Measurements from ENCODE around the gene DMGDH.

Gene DMGDH

GRCh38 chr5:79042188-79042587, 27.3 kb downstream of the DMGDH start:
- H3K27me3 Mint-ChIP-seq: peaks cover 0 to 3% of the 10 kb centered on the region in 2 donors
- DNase-seq: no peak
- H3K27ac Mint-ChIP-seq: no peak overlapping the region
- H3K4me3 Mint-ChIP-seq: no peak overlapping the region
- ATAC-seq (replicated peaks): no peak
- peaks cover 0 to 2% of the 10 kb centered on the region in 2 donors for H3K9me3 Mint-ChIP-seq
- H3K4me1 Mint-ChIP-seq: no peaks in the 10 kb centered on the region
- H3K36me3 Mint-ChIP-seq: no peaks in the 10 kb centered on the region

DNA sequence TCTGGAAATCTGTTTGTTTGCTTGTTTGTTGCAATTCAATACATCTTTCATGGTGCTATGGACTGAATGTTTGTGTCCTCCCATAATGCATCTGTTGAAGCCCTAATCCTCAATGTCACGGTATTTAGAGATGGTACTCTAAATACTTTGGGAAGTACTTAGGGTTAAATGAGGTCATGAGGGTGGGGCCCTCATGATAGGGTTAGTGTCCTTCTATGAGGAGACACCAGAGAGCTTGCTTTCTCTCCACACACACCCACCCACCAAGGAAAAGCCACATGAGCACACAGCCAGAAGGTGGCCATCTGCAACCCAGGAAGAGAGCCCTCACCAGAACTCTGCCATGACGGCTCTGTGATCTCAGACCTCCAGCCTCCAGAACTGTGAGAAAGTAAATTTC, 32.7 kb downstream of the DMGDH start:
- Mint-ChIP-seq H3K36me3 (no peaks in the 10 kb centered on the region), H3K4me3 (no peak overlapping the region), H3K9me3 (peaks cover 0 to 4% of the 10 kb centered on the region in 2 donors), H3K27ac (no peak overlapping the region), H3K27me3 (peaks cover 4 to 8% of the 10 kb centered on the region in 2 donors), H3K4me1 (no peaks in the 10 kb centered on the region)
- DNase-seq: no peak
- no peak for ATAC-seq (replicated peaks)

GRCh38 chr5:79035237-79035636, 34.2 kb downstream of the DMGDH start:
- H3K4me3 Mint-ChIP-seq: no peak overlapping the region

DNA sequence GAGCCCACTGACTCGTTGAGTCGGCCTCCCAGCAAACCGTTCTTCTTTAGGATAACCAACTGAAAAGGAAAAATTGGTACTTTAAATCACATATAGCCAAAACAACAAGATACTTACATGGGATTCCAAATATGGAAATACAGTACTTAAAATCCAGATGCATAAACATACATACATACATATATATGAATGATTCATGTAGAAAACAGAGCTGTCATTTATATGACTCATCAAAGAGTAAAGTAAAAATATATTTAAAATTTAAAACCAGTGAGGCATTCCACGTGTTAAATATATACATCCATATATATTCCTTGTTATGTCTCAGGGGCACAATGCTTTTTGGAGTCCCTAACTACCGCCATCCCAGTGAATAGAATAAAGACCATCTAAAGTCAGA, 36.7 kb downstream of the DMGDH start:
- Mint-ChIP-seq H3K27ac (no peak overlapping the region), H3K4me3 (no peak overlapping the region), H3K4me1 (no peaks in the 10 kb centered on the region), H3K36me3 (no peaks in the 10 kb centered on the region), H3K9me3 (peaks cover 0 to 2% of the 10 kb centered on the region in 2 donors), H3K27me3 (peaks cover 4 to 8% of the 10 kb centered on the region in 2 donors)
- ATAC-seq (replicated peaks) (no peak), DNase-seq (no peak)

More at GRCh38 chr5:79035237-79035636, 34.2 kb downstream of the DMGDH start:
- Mint-ChIP-seq H3K27ac (no peak overlapping the region), H3K27me3 (peaks cover 4 to 8% of the 10 kb centered on the region in 2 donors), H3K4me1 (no peaks in the 10 kb centered on the region), H3K9me3 (peaks cover 0 to 4% of the 10 kb centered on the region in 2 donors), H3K36me3 (no peaks in the 10 kb centered on the region)
- ATAC-seq (replicated peaks) (no peak), DNase-seq (no peak)

GRCh38 chr5:79032031-79032695, 37.3 kb downstream of the DMGDH start:
- ATAC-seq (replicated peaks): no peak
- H3K36me3 Mint-ChIP-seq: no peaks in the 10 kb centered on the region
- no peaks in the 10 kb centered on the region for H3K4me1 Mint-ChIP-seq
- peaks cover 0 to 2% of the 10 kb centered on the region in 2 donors for H3K9me3 Mint-ChIP-seq
- no peak overlapping the region for H3K4me3 Mint-ChIP-seq
- H3K27ac Mint-ChIP-seq: no peak overlapping the region
- DNase-seq: no peak
- H3K27me3 Mint-ChIP-seq: peaks cover 7 to 12% of the 10 kb centered on the region in 2 donors

DNA sequence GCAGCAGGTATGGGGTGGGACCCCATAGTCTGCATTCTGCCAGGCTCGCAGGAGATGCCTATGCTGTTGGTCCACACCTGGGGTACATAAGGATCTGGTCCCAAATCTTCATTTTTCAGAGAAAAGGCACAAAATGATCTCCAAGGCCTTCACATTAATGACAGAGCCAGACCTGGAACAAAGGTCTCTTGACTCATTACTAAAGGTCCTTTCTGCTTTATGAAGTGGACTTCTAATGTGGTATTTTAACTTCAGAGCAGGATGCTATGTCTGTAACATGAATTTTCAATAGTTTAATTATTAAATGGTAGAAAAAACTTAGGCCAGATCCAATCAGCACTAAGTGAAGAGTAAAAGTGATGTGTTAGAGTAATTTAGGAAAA, 38.0 kb downstream of the DMGDH start:
- no peaks in the 10 kb centered on the region for H3K9me3 Mint-ChIP-seq

GRCh38 chr5:79030663-79031484, 38.6 kb downstream of the DMGDH start:
- H3K4me3 Mint-ChIP-seq: no peak overlapping the region
- H3K36me3 Mint-ChIP-seq: no peaks in the 10 kb centered on the region
- H3K27me3 Mint-ChIP-seq: peaks cover 9 to 24% of the 10 kb centered on the region in 2 donors
- no peaks in the 10 kb centered on the region for H3K9me3 Mint-ChIP-seq
- no peaks in the 10 kb centered on the region for H3K4me1 Mint-ChIP-seq
- no peak for ATAC-seq (replicated peaks)
- no peak overlapping the region for H3K27ac Mint-ChIP-seq
- DNase-seq: no peak

More for the DNA sequence above, 38.0 kb downstream of the DMGDH start:
- no peak overlapping the region for H3K27ac Mint-ChIP-seq
- DNase-seq (no peak), ATAC-seq (replicated peaks) (no peak)
- H3K27me3 Mint-ChIP-seq: peaks cover 8 to 19% of the 10 kb centered on the region in 2 donors
- H3K4me3 Mint-ChIP-seq: no peak overlapping the region
- no peaks in the 10 kb centered on the region for H3K4me1 Mint-ChIP-seq
- H3K36me3 Mint-ChIP-seq: no peaks in the 10 kb centered on the region

DNA sequence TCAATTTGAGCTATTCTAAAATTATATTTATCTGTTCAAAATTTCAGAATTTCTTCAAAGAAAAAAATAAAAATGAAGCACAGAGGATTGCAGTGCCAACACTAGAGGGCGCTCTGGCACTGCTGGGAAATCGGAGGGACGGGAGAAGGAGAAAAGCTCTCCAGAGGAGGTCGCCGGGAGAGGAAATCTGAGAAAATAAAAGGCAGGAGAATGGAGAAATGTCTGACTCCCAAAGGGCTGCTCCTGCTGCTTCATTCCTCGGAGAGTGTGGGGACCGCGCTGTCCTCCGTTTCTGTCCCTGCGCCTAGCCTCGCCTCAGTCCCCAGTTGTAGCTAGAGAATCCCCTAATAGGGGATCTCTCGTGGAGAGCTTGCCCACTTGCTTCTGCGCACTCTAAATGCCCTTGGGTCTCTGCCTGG, 44.4 kb downstream of the DMGDH start:
- Mint-ChIP-seq H3K27ac (no peak overlapping the region), H3K9me3 (no peaks in the 10 kb centered on the region), H3K4me3 (peak overlapping the region; percentile 44 to 79), H3K4me1 (peaks cover 4 to 17% of the 10 kb centered on the region in 2 donors), H3K36me3 (no peaks in the 10 kb centered on the region), H3K27me3 (peaks cover 37 to 53% of the 10 kb centered on the region in 2 donors)
- DNase-seq (peak; percentile 4), ATAC-seq (replicated peaks) (peak in 1 of 2 donors; percentile 18)

GRCh38 chr5:79023947-79024346, 45.5 kb downstream of the DMGDH start:
- Mint-ChIP-seq H3K36me3 (no peaks in the 10 kb centered on the region), H3K4me3 (no peak overlapping the region), H3K27ac (no peak overlapping the region), H3K4me1 (peaks cover 4 to 17% of the 10 kb centered on the region in 2 donors), H3K9me3 (no peaks in the 10 kb centered on the region), H3K27me3 (peaks cover 40 to 53% of the 10 kb centered on the region in 2 donors)
- ATAC-seq (replicated peaks) (no peak), DNase-seq (no peak)

DNA sequence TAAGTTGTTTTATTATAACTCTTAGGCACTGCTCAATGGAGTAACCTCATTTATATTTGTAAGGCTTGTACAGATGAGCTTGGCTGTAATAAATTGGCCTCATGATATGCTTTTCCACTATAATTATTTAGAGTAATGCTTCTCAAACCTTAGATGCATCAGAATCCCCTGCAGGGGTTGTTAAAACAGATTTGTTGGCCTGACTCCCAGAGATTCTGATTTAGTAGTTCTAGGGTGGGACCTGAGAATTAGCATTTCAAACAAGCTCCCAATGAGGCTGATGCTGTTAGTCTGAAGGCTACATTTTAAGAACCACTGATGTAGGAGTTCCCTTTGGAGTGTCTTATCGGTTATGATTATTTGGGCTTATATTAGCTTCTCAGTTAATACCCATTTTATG, 46.1 kb downstream of the DMGDH start:
- Mint-ChIP-seq H3K27me3 (peaks cover 40 to 53% of the 10 kb centered on the region in 2 donors), H3K36me3 (no peaks in the 10 kb centered on the region), H3K4me1 (peaks cover 4 to 17% of the 10 kb centered on the region in 2 donors)

GRCh38 chr5:79022771-79023170, 46.7 kb downstream of the DMGDH start:
- DNase-seq (no peak), ATAC-seq (replicated peaks) (no peak)
- Mint-ChIP-seq H3K27me3 (peaks cover 40 to 53% of the 10 kb centered on the region in 2 donors), H3K36me3 (no peaks in the 10 kb centered on the region), H3K4me3 (no peak overlapping the region), H3K4me1 (peaks cover 4 to 17% of the 10 kb centered on the region in 2 donors), H3K9me3 (no peaks in the 10 kb centered on the region), H3K27ac (no peak overlapping the region)

More for the DNA sequence above, 46.1 kb downstream of the DMGDH start:
- ATAC-seq (replicated peaks) (no peak), DNase-seq (no peak)
- H3K4me3 Mint-ChIP-seq: no peak overlapping the region
- H3K9me3 Mint-ChIP-seq: no peaks in the 10 kb centered on the region
- H3K27ac Mint-ChIP-seq: no peak overlapping the region

GRCh38 chr5:79021753-79022152, 47.7 kb downstream of the DMGDH start:
- peaks cover 33 to 51% of the 10 kb centered on the region in 2 donors for H3K27me3 Mint-ChIP-seq
- ATAC-seq (replicated peaks): no peak

DNA sequence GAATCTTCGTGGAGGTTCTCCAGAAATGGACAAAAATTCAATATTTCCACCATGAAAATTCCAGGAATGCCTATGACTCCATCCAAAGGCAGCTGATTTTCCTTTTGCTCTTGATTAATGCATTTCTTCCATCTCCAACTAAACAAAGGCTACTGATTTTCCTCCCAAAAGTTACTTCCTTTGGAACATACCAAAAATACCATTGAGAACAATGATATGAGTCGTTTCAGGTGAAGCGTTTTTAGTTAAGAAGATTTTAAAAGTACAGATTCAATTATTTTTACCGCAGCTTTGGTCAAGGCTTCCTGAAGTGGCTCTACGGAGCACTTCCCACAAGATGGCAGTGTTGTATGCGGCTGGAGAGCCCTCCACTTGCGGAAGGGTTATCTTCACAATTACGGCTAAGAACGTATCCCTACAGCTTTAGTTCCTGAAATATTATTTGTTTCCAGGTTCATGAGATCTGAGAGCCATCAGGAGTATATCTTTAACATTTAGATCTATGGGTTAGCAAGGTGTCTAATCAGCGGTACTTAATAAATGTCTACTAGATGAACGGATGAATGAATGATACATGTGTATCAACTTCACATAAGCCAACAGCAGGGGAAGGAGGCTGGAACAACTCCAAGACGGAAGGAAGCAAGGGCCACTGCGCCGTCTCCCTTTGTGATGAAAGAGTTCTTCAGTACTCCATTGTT, 48.5 kb downstream of the DMGDH start:
- peak; percentile 13 for DNase-seq
- H3K4me1 Mint-ChIP-seq: peaks cover 4 to 17% of the 10 kb centered on the region in 2 donors
- ATAC-seq (replicated peaks): peak; percentile 63 to 65
- H3K9me3 Mint-ChIP-seq: no peaks in the 10 kb centered on the region
- H3K27me3 Mint-ChIP-seq: peaks cover 34 to 52% of the 10 kb centered on the region in 2 donors
- peak overlapping the region in 1 of 2 donors; percentile 26 for H3K4me3 Mint-ChIP-seq
- H3K27ac Mint-ChIP-seq: peak overlapping the region; percentile 51
- H3K36me3 Mint-ChIP-seq: no peaks in the 10 kb centered on the region

More at GRCh38 chr5:79021753-79022152, 47.7 kb downstream of the DMGDH start:
- no peak for DNase-seq
- Mint-ChIP-seq H3K4me1 (peaks cover 4 to 17% of the 10 kb centered on the region in 2 donors), H3K36me3 (no peaks in the 10 kb centered on the region), H3K9me3 (no peaks in the 10 kb centered on the region), H3K27ac (no peak overlapping the region), H3K4me3 (no peak overlapping the region)

DNA sequence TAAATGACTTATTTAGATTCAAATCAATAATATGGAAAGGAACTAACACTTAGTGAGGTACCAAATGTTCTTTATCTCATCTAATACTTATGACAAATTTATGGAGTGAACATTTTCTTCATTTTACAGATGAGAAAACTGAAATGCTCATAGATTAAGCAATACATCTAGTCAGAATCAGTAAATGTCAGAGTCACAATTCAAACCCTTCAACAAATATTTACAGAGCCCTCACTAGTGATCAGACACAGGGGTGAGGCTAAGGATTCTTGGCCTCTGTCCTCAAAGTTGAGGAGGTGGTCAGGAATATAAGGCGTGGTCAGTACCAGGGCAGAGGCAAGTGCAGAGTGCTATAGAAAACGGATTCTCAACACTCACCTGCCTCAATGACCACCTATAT, 54.8 kb downstream of the DMGDH start:
- no peak for ATAC-seq (replicated peaks)
- no peak for DNase-seq
- H3K27ac Mint-ChIP-seq: no peak overlapping the region
- H3K4me1 Mint-ChIP-seq: no peaks in the 10 kb centered on the region
- peaks cover 2 to 4% of the 10 kb centered on the region in 2 donors for H3K36me3 Mint-ChIP-seq
- H3K4me3 Mint-ChIP-seq: no peak overlapping the region
- H3K9me3 Mint-ChIP-seq: peaks cover 9 to 10% of the 10 kb centered on the region in 2 donors
- peaks cover 28 to 42% of the 10 kb centered on the region in 2 donors for H3K27me3 Mint-ChIP-seq

Data from stimulated activated naive B cell treated with anti-CD40 and anti-IgM and Interleukin-4, amounts not matched to agents 10 μg/mL and 1 μg/mL and 100 μg/mL, for 72 hours (primary cell).